MCF 10A (cell line): Measurements from ENCODE around the gene MOB3B. TPM values are rescaled to one million over a fixed set of nuclear protein-coding genes. Genes with fewer than 3 reads are reported as not detected.

Source experiments
- BruUV-seq: library from RNA; stranded (reverse); fragments of 400-500 nt; replicated peaks from 2 replicates; lab custom pipeline; 2021; lab: Mats Ljungman, UMichigan
- CTCF ChIA-PET: fragments of 300-600 bp; sonication (Branson Sonifier 250); formaldehyde crosslinking; extraction: SDS; loops from one replicate; lab custom pipeline; 2021; ENCODE audit warnings: antibody characterized with exemption, inconsistent platforms; lab: Yijun Ruan, JAX
- POLR2A ChIA-PET: fragments of 300-600, 350-650 bp; sonication (Branson Sonifier 250); formaldehyde crosslinking; extraction: SDS; loops from one replicate; lab custom pipeline; 2020; ENCODE audit warnings: antibody characterized with exemption, inconsistent platforms; lab: Yijun Ruan, JAX
- DNase-seq: peaks from one replicate; pipeline ENCODE4 v3.0.0-alpha.2; 2018; ENCODE audit not compliant: unreplicated experiment
- H3K27ac Mint-ChIP-seq: one replicate; pipeline ENCODE4 v1.8.0; 2022; ENCODE audit warnings: mild to moderate bottlenecking, low read depth, mixed read lengths; ENCODE audit not compliant: unreplicated experiment
- H3K27me3 Mint-ChIP-seq: one replicate; pipeline ENCODE4 v1.8.0; 2022; ENCODE audit warnings: mixed read lengths; ENCODE audit not compliant: insufficient read depth, unreplicated experiment
- H3K36me3 Mint-ChIP-seq: one replicate; pipeline ENCODE4 v1.8.0; 2022; ENCODE audit warnings: mild to moderate bottlenecking, moderate library complexity, mixed read lengths; ENCODE audit not compliant: insufficient read depth, unreplicated experiment
- H3K4me1 Mint-ChIP-seq: one replicate; pipeline ENCODE4 v1.8.0; 2022; ENCODE audit warnings: mixed read lengths; ENCODE audit not compliant: insufficient read depth, unreplicated experiment
- H3K4me3 Mint-ChIP-seq: one replicate; pipeline ENCODE4 v1.8.0; 2022; ENCODE audit warnings: mild to moderate bottlenecking, moderate library complexity, mixed read lengths; ENCODE audit not compliant: unreplicated experiment
- H3K9me3 Mint-ChIP-seq: one replicate; pipeline ENCODE4 v1.8.0; 2022; ENCODE audit warnings: mixed read lengths; ENCODE audit not compliant: unreplicated experiment
- intact Hi-C: fragments of 100-400 bp; cut with micrococcal nuclease; formaldehyde crosslinking; loops from 2 replicates; pipeline ENCODE4 v1.14.1; 2022
- total RNA-seq: library from RNA; stranded (reverse); gene quantifications from 2 replicates; pipeline ENCODE4 v1.2.3, GENCODE V29; 2022
- TF ChIP-seq, protein P1 (sequence below): fragments of 200-600 bp; IDR thresholded peaks from one replicate; pipeline ENCODE4 v1.8.0; 2022; ENCODE audit warnings: antibody characterized with exemption, mild to moderate bottlenecking; ENCODE audit not compliant: unreplicated experiment

The MOB3B gene
- total RNA-seq, 1 experiment from 2014 or later = 3.7 TPM

DNA sequence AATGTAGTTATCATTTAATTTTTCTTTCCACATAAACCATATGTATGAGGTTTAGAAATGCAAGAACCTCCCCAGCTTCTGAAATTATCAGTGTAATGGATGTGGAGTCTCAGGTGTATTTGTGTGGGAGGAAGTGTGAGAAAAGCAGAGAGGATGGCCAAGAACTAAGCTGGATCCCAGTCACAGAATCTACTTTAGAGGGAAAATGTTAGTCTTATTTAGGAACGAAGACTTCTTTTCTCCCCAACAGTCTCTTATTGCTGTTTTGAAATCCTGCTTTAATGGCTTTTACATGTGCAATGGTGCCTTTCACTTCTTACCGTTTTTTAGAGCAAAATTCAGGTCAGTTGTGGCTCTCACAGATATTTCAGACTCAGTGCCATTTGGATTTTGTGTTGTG is 235.6 kb downstream of the MOB3B start:
- Mint-ChIP-seq H3K36me3 (no peaks in the 10 kb centered on the region), H3K4me3 (no peak overlapping the region), H3K4me1 (no peaks in the 10 kb centered on the region), H3K27ac (no peak overlapping the region), H3K27me3 (peaks cover 2% of the 10 kb centered on the region), H3K9me3 (no peaks in the 10 kb centered on the region)
- intact Hi-C loops = no loop called here
- TF ChIP-seq, protein P1, sequence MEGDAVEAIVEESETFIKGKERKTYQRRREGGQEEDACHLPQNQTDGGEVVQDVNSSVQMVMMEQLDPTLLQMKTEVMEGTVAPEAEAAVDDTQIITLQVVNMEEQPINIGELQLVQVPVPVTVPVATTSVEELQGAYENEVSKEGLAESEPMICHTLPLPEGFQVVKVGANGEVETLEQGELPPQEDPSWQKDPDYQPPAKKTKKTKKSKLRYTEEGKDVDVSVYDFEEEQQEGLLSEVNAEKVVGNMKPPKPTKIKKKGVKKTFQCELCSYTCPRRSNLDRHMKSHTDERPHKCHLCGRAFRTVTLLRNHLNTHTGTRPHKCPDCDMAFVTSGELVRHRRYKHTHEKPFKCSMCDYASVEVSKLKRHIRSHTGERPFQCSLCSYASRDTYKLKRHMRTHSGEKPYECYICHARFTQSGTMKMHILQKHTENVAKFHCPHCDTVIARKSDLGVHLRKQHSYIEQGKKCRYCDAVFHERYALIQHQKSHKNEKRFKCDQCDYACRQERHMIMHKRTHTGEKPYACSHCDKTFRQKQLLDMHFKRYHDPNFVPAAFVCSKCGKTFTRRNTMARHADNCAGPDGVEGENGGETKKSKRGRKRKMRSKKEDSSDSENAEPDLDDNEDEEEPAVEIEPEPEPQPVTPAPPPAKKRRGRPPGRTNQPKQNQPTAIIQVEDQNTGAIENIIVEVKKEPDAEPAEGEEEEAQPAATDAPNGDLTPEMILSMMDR = no peak
- CTCF ChIA-PET = interaction anchor here (0.7 to 0.9 kb wide), 3 partner anchors 22 to 255 kb away, joined by 3 read pairs; no protein-coding TSS in a partner anchor
- POLR2A ChIA-PET = no interaction called here
- BruUV-seq = no TSS peak
- DNase-seq = no peak

DNA sequence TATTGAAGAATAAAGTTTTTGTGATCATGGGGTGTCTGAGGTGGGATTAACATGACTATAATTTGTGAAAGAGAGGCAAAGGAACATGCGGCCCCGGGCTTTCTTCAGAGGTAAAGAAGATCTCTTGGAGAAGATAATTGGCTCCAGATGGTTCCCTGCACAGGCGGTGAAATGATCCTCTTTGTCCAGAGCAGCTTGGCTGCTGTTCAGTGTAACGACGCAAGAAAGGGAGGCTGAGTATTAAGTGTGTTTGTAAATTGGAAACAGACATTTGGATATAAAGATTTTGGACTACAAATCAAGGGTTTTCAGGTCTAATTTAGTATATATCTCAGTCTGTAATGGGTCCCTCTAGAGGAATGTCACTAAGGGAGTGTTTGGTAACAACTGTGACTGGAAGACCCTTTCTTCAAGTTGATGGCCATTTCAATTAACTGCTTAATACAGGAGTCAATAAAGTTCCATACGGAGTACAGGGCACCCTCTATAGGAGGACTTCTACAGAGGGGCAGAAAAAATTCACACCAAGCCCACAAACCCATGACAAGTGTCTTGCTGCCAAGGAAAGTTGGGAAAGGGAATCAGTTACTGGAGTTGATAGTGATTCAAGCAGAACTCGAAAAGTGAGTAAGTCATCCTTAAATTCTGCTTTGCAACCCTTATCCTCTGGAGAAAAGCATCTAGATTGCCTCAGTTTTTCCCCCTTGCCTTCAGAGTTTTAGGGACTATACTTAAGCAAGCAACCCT is 236.8 kb downstream of the MOB3B start:
- Mint-ChIP-seq H3K9me3 (no peaks in the 10 kb centered on the region), H3K27me3 (peaks cover 11% of the 10 kb centered on the region), H3K4me3 (no peak overlapping the region), H3K27ac (peak overlapping the region; percentile 1), H3K36me3 (no peaks in the 10 kb centered on the region), H3K4me1 (no peaks in the 10 kb centered on the region)
- TF ChIP-seq, protein P1 = no peak
- no TSS peak for BruUV-seq
- intact Hi-C loops = no loop called here
- no peak for DNase-seq
- ChIA-PET CTCF (interaction anchor here (0.5 kb wide), 1 partner anchor 1636 kb away, joined by 3 read pairs; no protein-coding TSS in a partner anchor), POLR2A (no interaction called here)

DNA sequence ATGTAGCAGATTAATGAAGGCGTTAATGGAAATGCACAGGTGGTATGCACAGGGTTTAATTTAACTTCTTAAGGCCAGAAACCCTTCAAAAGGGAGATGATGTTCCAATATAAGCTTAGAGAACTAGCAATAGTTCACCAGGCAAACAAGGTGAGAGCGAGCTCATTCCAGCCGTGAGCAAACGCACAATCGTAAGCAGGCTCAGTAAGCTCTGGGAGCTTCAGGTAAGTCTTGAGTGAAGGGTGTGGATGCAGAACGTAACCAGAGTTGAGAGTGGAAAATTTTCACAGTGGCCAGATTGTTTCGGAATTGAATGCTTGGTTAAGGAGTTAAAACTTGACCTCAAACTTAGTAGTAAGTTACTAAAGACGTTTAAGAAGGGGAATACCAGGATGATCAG is 238.3 kb downstream of the MOB3B start:
- intact Hi-C loops = no loop called here
- Mint-ChIP-seq H3K27ac (no peak overlapping the region), H3K4me3 (no peak overlapping the region), H3K9me3 (no peaks in the 10 kb centered on the region), H3K27me3 (peaks cover 11% of the 10 kb centered on the region), H3K4me1 (no peaks in the 10 kb centered on the region), H3K36me3 (no peaks in the 10 kb centered on the region)
- no TSS peak for BruUV-seq
- TF ChIP-seq, protein P1 = no peak
- no peak for DNase-seq
- CTCF ChIA-PET = interaction anchor here (0.6 to 1.0 kb wide), 3 partner anchors 14 to 397 kb away, joined by 3 read pairs; no protein-coding TSS in a partner anchor
- POLR2A ChIA-PET = no interaction called here

DNA sequence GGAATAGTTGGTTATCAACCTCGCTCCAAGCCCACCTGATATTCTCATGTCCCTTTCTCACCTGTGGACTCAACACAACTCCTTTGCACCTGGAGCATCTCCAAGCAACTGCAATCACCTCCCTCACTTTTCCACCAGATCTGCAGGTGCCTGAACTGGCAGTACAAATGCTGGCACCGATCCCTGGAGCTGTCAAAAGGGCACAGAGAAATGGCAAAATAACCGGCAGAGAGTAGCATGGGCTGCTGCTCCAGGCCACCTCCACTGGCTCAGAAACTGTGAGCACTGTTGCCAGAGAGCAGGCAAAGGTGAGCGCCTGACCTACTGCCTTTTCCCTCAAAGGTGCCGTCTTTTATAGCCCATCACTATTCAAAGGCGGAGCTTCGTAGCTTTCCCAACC is 247.3 kb downstream of the MOB3B start:
- H3K4me3 Mint-ChIP-seq = no peak overlapping the region
- H3K36me3 Mint-ChIP-seq = no peaks in the 10 kb centered on the region
- no peaks in the 10 kb centered on the region for H3K9me3 Mint-ChIP-seq

More for the DNA sequence above, 247.3 kb downstream of the MOB3B start:
- Mint-ChIP-seq H3K4me1 (no peaks in the 10 kb centered on the region), H3K27ac (no peak overlapping the region), H3K27me3 (no peaks in the 10 kb centered on the region)
- CTCF ChIA-PET = interaction anchor here (0.7 to 0.8 kb wide), 3 partner anchors 8 to 43 kb away, joined by 3 to 4 read pairs (median 3); no protein-coding TSS in a partner anchor
- POLR2A ChIA-PET = no interaction called here
- BruUV-seq = no TSS peak
- no peak for DNase-seq
- intact Hi-C loops = no loop called here
- TF ChIP-seq, protein P1 = no peak
